SU-DHL-6 (cell line): Measurements from ENCODE around the gene TMEM171.

Experiments
- H2AFZ ChIP-seq: fragments of 200-600 bp; sonication (generic); 2 replicates; pipeline ENCODE4 v1.6.1; 2014; ENCODE audit warnings: low read depth, mild to moderate bottlenecking, moderate library complexity, mixed read lengths, antibody characterized with exemption, low read length; ENCODE audit not compliant: severe bottlenecking
- H3F3A ChIP-seq: fragments of 200-600 bp; shearing (Covaris generic); 2 replicates; pipeline ENCODE4 v1.6.0; 2016; ENCODE audit warnings: antibody characterized with exemption, mild to moderate bottlenecking; ENCODE audit not compliant: insufficient read depth
- H3K27ac ChIP-seq: fragments of 200-600 bp; sonication (generic); 2 replicates; pipeline ENCODE4 v1.5.1; 2016; ENCODE audit warnings: low read depth, mild to moderate bottlenecking, low read length, moderate library complexity, mixed read lengths
- H3K27me3 ChIP-seq: fragments of 200-600 bp; sonication (generic), shearing (Covaris generic); 2 replicates; pipeline ENCODE4 v1.6.0; 2014; ENCODE audit warnings: mild to moderate bottlenecking, low read length
- H3K36me3 ChIP-seq: fragments of 200-600 bp; sonication (generic); 2 replicates; pipeline ENCODE4 v1.6.1; 2014; ENCODE audit warnings: mild to moderate bottlenecking, low read length, mixed read lengths
- H3K4me2 ChIP-seq: fragments of 300-600, 200-600 bp; shearing (Covaris generic), sonication (generic); 2 replicates; pipeline ENCODE4 v1.6.0; 2014; ENCODE audit warnings: low read length, low read depth, mild to moderate bottlenecking; ENCODE audit not compliant: poor library complexity, severe bottlenecking
- H3K4me3 ChIP-seq: fragments of 200-600 bp; sonication (generic); 2 replicates; pipeline ENCODE4 v1.5.1; 2014; ENCODE audit warnings: antibody characterized with exemption, low read length, mild to moderate bottlenecking, mixed read lengths; ENCODE audit not compliant: insufficient read depth, poor library complexity, severe bottlenecking
- H3K79me2 ChIP-seq: fragments of 200-600 bp; sonication (generic); 2 replicates; pipeline ENCODE4 v1.6.1; 2014; ENCODE audit warnings: mild to moderate bottlenecking, low read length, moderate library complexity; ENCODE audit not compliant: insufficient read depth
- H3K9ac ChIP-seq: fragments of 200-600 bp; sonication (generic); 2 replicates; pipeline ENCODE4 v1.7.0; 2014; ENCODE audit warnings: mild to moderate bottlenecking, low read length
- H3K9me2 ChIP-seq: fragments of 200-600 bp; sonication (generic); replicated peaks from 2 replicates; pipeline ENCODE4 v1.6.1; 2014; ENCODE audit warnings: low read length; ENCODE audit not compliant: insufficient read depth
- H3K9me3 ChIP-seq: fragments of 200-600 bp; sonication (generic); 2 replicates; pipeline ENCODE4 v1.6.1; 2014; ENCODE audit warnings: low read length, mixed read lengths; ENCODE audit not compliant: insufficient read depth
- H4K20me1 ChIP-seq: fragments of 200-600 bp; sonication (generic); 2 replicates; pipeline ENCODE4 v1.6.1; 2014; ENCODE audit warnings: low read depth, mild to moderate bottlenecking, antibody characterized with exemption, low read length, moderate library complexity, mixed read lengths
- CTCF ChIP-seq: fragments of 200-600 bp; sonication (generic); IDR thresholded peaks from one replicate; pipeline ENCODE4 v1.5.1; 2017; ENCODE audit warnings: antibody characterized with exemption, mild to moderate bottlenecking, low read length, moderate library complexity; ENCODE audit not compliant: insufficient read depth, poor library complexity, severe bottlenecking
- EZH2phosphoT487 ChIP-seq: fragments of 200-600 bp; sonication (generic), shearing (Covaris generic); conservative IDR thresholded peaks from 2 replicates; pipeline ENCODE4 v1.6.1; 2018; ENCODE audit warnings: mild to moderate bottlenecking, antibody characterized with exemption, low read length, moderate library complexity, mixed read lengths

Gene TMEM171

GRCh38 chr5:73150876-73151275 lies 30.5 kb downstream of the TMEM171 start:
- Histone ChIP-seq H2AFZ (no peak overlapping the region), H3K4me3 (no peak overlapping the region), H3K4me2 (no peak overlapping the region), H3K27ac (no peak overlapping the region), H3K27me3 (no peaks in the 10 kb centered on the region), H3K79me2 (no peaks in the 10 kb centered on the region), H3K36me3 (no peaks in the 10 kb centered on the region), H3K9ac (no peak overlapping the region), H4K20me1 (no peaks in the 10 kb centered on the region), H3F3A (no peaks in the 10 kb centered on the region), H3K9me2 (no peaks in the 10 kb centered on the region), H3K9me3 (no peaks in the 10 kb centered on the region)
- no peak for TF ChIP-seq EZH2phosphoT487
- TF ChIP-seq CTCF: no peak

- TF ChIP-seq EZH2phosphoT487 (no peak), CTCF (no peak)
- no peaks in the 10 kb centered on the region for H3K27me3 ChIP-seq
- H3K79me2 ChIP-seq: no peaks in the 10 kb centered on the region
- no peaks in the 10 kb centered on the region for H4K20me1 ChIP-seq
- no peak overlapping the region for H2AFZ ChIP-seq
- H3F3A ChIP-seq: no peaks in the 10 kb centered on the region
- H3K27ac ChIP-seq: no peak overlapping the region
- H3K4me2 ChIP-seq: no peak overlapping the region
- no peaks in the 10 kb centered on the region for H3K9me2 ChIP-seq
- H3K36me3 ChIP-seq: no peaks in the 10 kb centered on the region
- no peak overlapping the region for H3K9ac ChIP-seq
- H3K9me3 ChIP-seq: no peaks in the 10 kb centered on the region
- H3K4me3 ChIP-seq: no peak overlapping the region
These were observed 31.5 kb downstream of the TMEM171 start for GRCh38 chr5:73151766-73152410.

GRCh38 chr5:73152411-73153388 lies 32.3 kb downstream of the TMEM171 start:
- no peak overlapping the region for H3K9ac ChIP-seq
- H3K27ac ChIP-seq: no peak overlapping the region
- no peaks in the 10 kb centered on the region for H3K27me3 ChIP-seq
- H3K36me3 ChIP-seq: no peaks in the 10 kb centered on the region
- no peaks in the 10 kb centered on the region for H3K9me3 ChIP-seq
- no peaks in the 10 kb centered on the region for H3F3A ChIP-seq
- TF ChIP-seq EZH2phosphoT487 (no peak), CTCF (no peak)
- H2AFZ ChIP-seq: no peak overlapping the region
- no peaks in the 10 kb centered on the region for H3K79me2 ChIP-seq
- H4K20me1 ChIP-seq: no peaks in the 10 kb centered on the region
- no peak overlapping the region for H3K4me2 ChIP-seq
- H3K4me3 ChIP-seq: no peak overlapping the region
- H3K9me2 ChIP-seq: no peaks in the 10 kb centered on the region
